OCI-LY7 (cell line): ENCODE results near the gene DCC. TPM values are rescaled to one million over a fixed set of nuclear protein-coding genes. Genes with fewer than 3 reads are reported as not detected.
"Not testable (repeated sequence)": the region's sequence is repeated elsewhere in the genome, so short reads cannot be mapped to it uniquely, and the experiment has no call there.

Experiments used
- BruUV-seq: library from RNA; stranded (reverse); fragments of 400-500 nt; replicated peaks from 2 replicates; lab custom pipeline; 2021; lab: Mats Ljungman, UMichigan
- CTCF ChIA-PET: fragments of 300-600 bp; sonication (Branson Sonifier 250); formaldehyde crosslinking; loops from one replicate; lab custom pipeline; 2022; ENCODE audit warnings: antibody characterized with exemption; ENCODE audit not compliant: unreplicated experiment; lab: Charles Lee
- POLR2A ChIA-PET: fragments of 300-600 bp; sonication (Branson Sonifier 250); formaldehyde crosslinking; loops from one replicate; lab custom pipeline; 2022; ENCODE audit warnings: antibody characterized with exemption; lab: Charles Lee
- DNase-seq: peaks from one replicate; pipeline ENCODE4 v3.0.0-alpha.2; 2015; ENCODE audit warnings: low spot score
- H2AFZ ChIP-seq: fragments of 200-600 bp; sonication (generic), shearing (Covaris generic); 2 replicates; pipeline ENCODE4 v1.6.1; 2014; ENCODE audit warnings: mild to moderate bottlenecking, antibody characterized with exemption, low read length, moderate library complexity
- H3K27ac ChIP-seq: fragments of 200-600 bp; sonication (generic); 2 replicates; pipeline ENCODE4 v1.5.1; 2014; ENCODE audit warnings: mixed run types, low read depth, mild to moderate bottlenecking, moderate library complexity, low read length, inconsistent platforms; ENCODE audit not compliant: poor library complexity, severe bottlenecking
- H3K36me3 ChIP-seq: fragments of 200-600 bp; sonication (generic); 2 replicates; pipeline ENCODE4 v1.6.1; 2014; ENCODE audit warnings: mild to moderate bottlenecking, antibody characterized with exemption, low read length, moderate library complexity, mixed read lengths; ENCODE audit not compliant: insufficient read depth
- H3K4me1 ChIP-seq: fragments of 200-600 bp; sonication (generic); 2 replicates; pipeline ENCODE4 v1.5.1; 2014; ENCODE audit warnings: mild to moderate bottlenecking, low read length; ENCODE audit not compliant: insufficient read depth, poor library complexity, severe bottlenecking
- H3K4me2 ChIP-seq: fragments of 200-600 bp; sonication (generic); 2 replicates; pipeline ENCODE4 v1.6.1; 2014; ENCODE audit warnings: mild to moderate bottlenecking, low read length
- H3K4me3 ChIP-seq: fragments of 200-600 bp; sonication (generic); 2 replicates; pipeline ENCODE4 v1.5.1; 2014; ENCODE audit warnings: mild to moderate bottlenecking, low read depth, low read length; ENCODE audit not compliant: poor library complexity, severe bottlenecking
- H3K79me2 ChIP-seq: fragments of 200-600 bp; sonication (generic); 2 replicates; pipeline ENCODE4 v1.6.1; 2016; ENCODE audit warnings: low read depth, mild to moderate bottlenecking, low read length, moderate library complexity, mixed read lengths; ENCODE audit not compliant: insufficient read depth
- H3K9me2 ChIP-seq: fragments of 200-600 bp; sonication (generic); 2 replicates; pipeline ENCODE4 v1.6.1; 2016; ENCODE audit warnings: mild to moderate bottlenecking, low read length, mixed read lengths; ENCODE audit not compliant: insufficient read depth
- H3K9me3 ChIP-seq: fragments of 200-600 bp; sonication (generic); 2 replicates; pipeline ENCODE4 v1.6.1; 2014; ENCODE audit warnings: mild to moderate bottlenecking, mixed run types, low read length, mixed read lengths
- H4K20me1 ChIP-seq: fragments of 200-600 bp; sonication (generic); 2 replicates; pipeline ENCODE4 v1.6.1; 2014; ENCODE audit warnings: mild to moderate bottlenecking, antibody characterized with exemption, low read length, moderate library complexity, mixed read lengths; ENCODE audit not compliant: insufficient read depth
- CTCF ChIP-seq: fragments of 200-600 bp; sonication (generic); conservative IDR thresholded peaks from 2 replicates; pipeline ENCODE4 v1.5.1; 2014; ENCODE audit warnings: mild to moderate bottlenecking, antibody characterized with exemption, low read length, moderate library complexity, mixed read lengths
- EZH2phosphoT487 ChIP-seq: fragments of 200-600 bp; sonication (generic); IDR thresholded peaks from 2 replicates; pipeline ENCODE4 v1.6.1; 2018; ENCODE audit warnings: low read depth, borderline replicate concordance, mild to moderate bottlenecking, mixed run types, antibody characterized with exemption, low read length, moderate library complexity, mixed read lengths
- intact Hi-C: fragments of 100-400 bp; cut with micrococcal nuclease; formaldehyde crosslinking; loops from one replicate; pipeline ENCODE4 v1.10.0; 2022; ENCODE audit not compliant: unreplicated experiment
- total RNA-seq, 2 experiments: library from RNA; depleted of rRNA in 1 of 2; stranded (reverse); fragments of >200 nt in 1 of 2; shearing (Covaris generic) in 1 of 2; gene quantifications; 2 replicates each; pipeline ENCODE4 v1.2.3, GENCODE V29; 2014 to 2022

DCC gene
- total RNA-seq, 2 experiments from 2014 or later: not detected

GRCh38 chr18:53503914-53504441 is 1164.0 kb downstream of the DCC start:
- H3K4me3 ChIP-seq: no peak overlapping the region
- no peaks in the 10 kb centered on the region for H3K4me1 ChIP-seq
- POLR2A ChIA-PET: no interaction called here
- H2AFZ ChIP-seq: no peak overlapping the region
- no peaks in the 10 kb centered on the region for H3K36me3 ChIP-seq
- H3K79me2 ChIP-seq: no peaks in the 10 kb centered on the region
- BruUV-seq: no TSS peak
- no peak for DNase-seq
- H3K9me2 ChIP-seq: no peaks in the 10 kb centered on the region
- H4K20me1 ChIP-seq: no peaks in the 10 kb centered on the region
- intact Hi-C loops: no loop called here
- no peak overlapping the region for H3K27ac ChIP-seq
- H3K9me3 ChIP-seq: no peaks in the 10 kb centered on the region
- TF ChIP-seq CTCF (no peak), EZH2phosphoT487 (no peak)
- no peak overlapping the region for H3K4me2 ChIP-seq
- CTCF ChIA-PET: no interaction called here

GRCh38 chr18:53508529-53508928 is 1168.5 kb downstream of the DCC start:
- no peak overlapping the region for H2AFZ ChIP-seq
- H3K9me3 ChIP-seq: no peaks in the 10 kb centered on the region
- ChIA-PET POLR2A (no interaction called here), CTCF (no interaction called here)
- intact Hi-C loops: no loop called here
- H3K79me2 ChIP-seq: no peaks in the 10 kb centered on the region
- no peak overlapping the region for H3K4me3 ChIP-seq
- H3K9me2 ChIP-seq: no peaks in the 10 kb centered on the region
- TF ChIP-seq CTCF (no peak), EZH2phosphoT487 (no peak)
- no peaks in the 10 kb centered on the region for H3K4me1 ChIP-seq
- H3K27ac ChIP-seq: no peak overlapping the region
- DNase-seq: no peak
- H4K20me1 ChIP-seq: no peaks in the 10 kb centered on the region
- no peak overlapping the region for H3K4me2 ChIP-seq
- H3K36me3 ChIP-seq: no peaks in the 10 kb centered on the region
- BruUV-seq: no TSS peak

GRCh38 chr18:53509886-53510285 is 1169.9 kb downstream of the DCC start:
- Histone ChIP-seq H3K9me3 (no peaks in the 10 kb centered on the region), H3K9me2 (no peaks in the 10 kb centered on the region), H2AFZ (no peak overlapping the region), H3K4me1 (no peaks in the 10 kb centered on the region), H4K20me1 (no peaks in the 10 kb centered on the region), H3K4me3 (no peak overlapping the region), H3K36me3 (no peaks in the 10 kb centered on the region), H3K79me2 (no peaks in the 10 kb centered on the region), H3K27ac (no peak overlapping the region), H3K4me2 (no peak overlapping the region)
- DNase-seq: no peak
- ChIA-PET POLR2A (no interaction called here), CTCF (no interaction called here)
- no TSS peak for BruUV-seq
- intact Hi-C loops: no loop called here
- TF ChIP-seq CTCF (no peak), EZH2phosphoT487 (no peak)

- H3K9me3 ChIP-seq, H2AFZ ChIP-seq, H3K27ac ChIP-seq, H3K4me3 ChIP-seq, DNase-seq, BruUV-seq, H3K4me2 ChIP-seq, H3K79me2 ChIP-seq, H3K36me3 ChIP-seq, H3K9me2 ChIP-seq, intact Hi-C loops, H4K20me1 ChIP-seq, CTCF ChIA-PET, H3K4me1 ChIP-seq, POLR2A ChIA-PET: not testable (repeated sequence)
Measured at GRCh38 chr18:53511725-53512124, 1171.7 kb downstream of the DCC start.
